ENCODE data around the gene ARHGAP10.

Gene ARHGAP10

DNA sequence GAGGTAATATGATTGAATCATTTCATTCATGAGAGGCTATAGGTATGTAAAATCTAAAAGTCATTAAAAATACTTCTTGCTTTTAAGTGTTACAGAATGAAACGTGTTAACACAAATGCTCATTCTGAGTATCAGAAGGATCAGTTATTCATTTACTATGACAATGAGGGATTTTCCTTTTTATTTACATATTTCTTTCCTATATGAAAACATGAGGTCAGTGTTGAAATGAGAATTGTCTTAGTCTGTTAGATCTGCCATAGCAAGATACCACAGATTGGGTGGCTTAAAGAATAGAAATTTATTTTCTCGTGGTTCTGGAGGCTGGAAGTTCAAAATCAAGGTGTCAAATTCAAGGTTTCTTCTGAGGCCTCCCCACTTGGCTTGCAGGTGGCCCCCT, 181.2 kb downstream of the ARHGAP10 start:
- TF ChIP-seq GATA3 (IDR thresholded peaks at IDR 0.05; ENCODE audit: low read depth, low read length), result no peak
- TF ChIP-seq GATA2 (IDR thresholded peaks at IDR 0.05; ENCODE audit: low read depth, low read length), result no peak

DNA sequence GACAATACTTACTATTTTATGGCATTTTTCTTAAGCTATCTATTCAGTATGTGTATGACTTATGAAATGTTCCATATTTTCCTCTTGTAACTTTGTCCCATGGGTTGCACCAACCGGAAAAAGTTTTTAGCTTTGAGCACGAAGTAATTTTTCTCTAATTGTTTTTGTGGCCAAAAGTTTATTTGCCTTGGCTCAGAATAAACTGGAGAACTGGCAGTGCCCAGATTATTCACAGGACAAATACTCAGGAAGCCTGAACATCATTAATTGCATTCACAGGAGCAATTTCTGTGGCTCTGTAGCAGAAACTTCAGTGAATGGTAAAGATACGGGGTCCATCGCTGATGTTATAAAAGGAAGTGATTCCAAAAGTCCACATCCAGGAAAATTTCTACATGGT, 184.5 kb downstream of the ARHGAP10 start:
- TF ChIP-seq GATA2 (IDR thresholded peaks at IDR 0.05; ENCODE audit: low read depth, low read length) (no peak), GATA3 (IDR thresholded peaks at IDR 0.05; ENCODE audit: low read depth, low read length) (no peak)

DNA sequence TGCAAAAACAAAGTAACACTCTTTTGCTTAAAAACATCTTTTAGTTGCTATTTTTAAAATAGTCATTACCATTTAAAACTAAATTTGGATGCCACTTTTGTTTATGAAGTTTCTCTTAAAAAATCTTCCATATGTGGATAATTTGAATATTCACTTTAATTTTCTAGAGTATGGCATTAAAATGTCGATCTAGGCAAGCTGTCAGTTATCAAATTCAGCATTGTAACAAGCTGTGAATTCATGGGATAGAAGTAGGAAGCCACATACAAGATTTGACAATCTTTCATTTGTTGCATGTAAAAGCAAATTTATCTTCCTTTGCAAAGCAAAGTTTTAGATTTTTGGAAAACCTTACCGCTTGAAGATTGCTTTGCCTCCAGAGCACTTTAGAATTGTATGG, 191.5 kb downstream of the ARHGAP10 start:
- no peak for TF ChIP-seq GATA3 (IDR thresholded peaks at IDR 0.05; ENCODE audit: low read depth, low read length)
- TF ChIP-seq GATA2 (IDR thresholded peaks at IDR 0.05; ENCODE audit: low read depth, low read length), result no peak

DNA sequence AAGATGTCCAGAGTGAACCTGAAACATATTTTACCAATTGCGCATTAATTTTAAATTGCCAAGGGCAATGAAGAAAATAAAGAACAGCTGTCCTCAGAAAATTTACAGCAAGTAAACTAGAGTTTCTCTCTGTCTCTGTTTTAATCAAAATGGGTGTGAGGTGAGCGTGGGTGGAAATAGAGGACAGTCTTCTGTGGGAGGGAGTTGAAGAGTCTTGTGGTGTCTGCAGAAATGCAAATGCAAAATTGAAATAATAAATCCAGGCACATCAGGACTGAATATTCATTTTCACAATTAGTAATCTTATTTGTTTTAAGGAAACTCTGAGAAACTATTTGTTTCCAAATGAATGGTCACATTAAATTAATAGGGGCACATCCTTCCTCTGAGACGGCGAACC, 192.0 kb downstream of the ARHGAP10 start:
- TF ChIP-seq GATA2 (IDR thresholded peaks at IDR 0.05; ENCODE audit: low read depth, low read length), result no peak
- no peak for TF ChIP-seq GATA3 (IDR thresholded peaks at IDR 0.05; ENCODE audit: low read depth, low read length)

DNA sequence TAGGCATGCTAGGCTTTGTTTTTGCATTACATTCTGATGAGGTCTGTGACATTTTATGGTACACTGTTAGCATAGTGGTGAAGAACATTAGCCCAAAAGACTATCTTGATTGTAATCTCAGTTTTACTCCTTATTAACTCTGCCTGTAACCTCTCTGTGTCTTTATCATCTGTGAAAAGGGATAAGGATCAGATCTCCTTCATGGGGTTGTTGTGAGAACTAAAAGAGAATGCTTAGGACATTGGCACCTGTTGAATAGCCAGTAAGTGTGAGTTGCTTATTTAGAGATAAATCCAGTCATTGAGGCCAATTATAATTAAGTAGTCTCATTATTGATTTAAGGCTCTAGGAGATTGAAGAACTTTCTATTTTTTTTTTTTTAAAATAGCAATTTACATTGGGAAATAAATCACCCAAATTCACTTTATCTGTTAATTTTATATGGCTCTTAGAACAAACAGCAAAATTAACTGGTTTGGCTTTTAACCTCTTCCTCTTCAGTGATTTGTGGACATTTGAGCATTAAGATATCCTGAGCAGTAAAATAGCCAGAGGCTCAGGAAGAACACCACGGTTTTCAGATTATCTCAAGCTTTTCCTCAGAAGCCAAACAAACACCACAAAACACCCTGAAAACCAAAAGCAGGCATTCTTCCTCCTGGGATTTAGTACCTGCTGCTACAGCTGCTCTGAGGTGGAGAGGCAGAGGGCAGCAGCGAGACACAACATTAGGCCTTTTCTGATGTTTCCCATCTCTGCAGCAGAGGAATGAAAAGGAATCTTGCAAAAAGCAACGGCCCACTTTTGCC, 192.9 kb downstream of the ARHGAP10 start:
- TF ChIP-seq GATA2 (IDR thresholded peaks at IDR 0.05; ENCODE audit: low read depth, low read length), result no peak
- no peak for TF ChIP-seq GATA3 (IDR thresholded peaks at IDR 0.05; ENCODE audit: low read depth, low read length)

DNA sequence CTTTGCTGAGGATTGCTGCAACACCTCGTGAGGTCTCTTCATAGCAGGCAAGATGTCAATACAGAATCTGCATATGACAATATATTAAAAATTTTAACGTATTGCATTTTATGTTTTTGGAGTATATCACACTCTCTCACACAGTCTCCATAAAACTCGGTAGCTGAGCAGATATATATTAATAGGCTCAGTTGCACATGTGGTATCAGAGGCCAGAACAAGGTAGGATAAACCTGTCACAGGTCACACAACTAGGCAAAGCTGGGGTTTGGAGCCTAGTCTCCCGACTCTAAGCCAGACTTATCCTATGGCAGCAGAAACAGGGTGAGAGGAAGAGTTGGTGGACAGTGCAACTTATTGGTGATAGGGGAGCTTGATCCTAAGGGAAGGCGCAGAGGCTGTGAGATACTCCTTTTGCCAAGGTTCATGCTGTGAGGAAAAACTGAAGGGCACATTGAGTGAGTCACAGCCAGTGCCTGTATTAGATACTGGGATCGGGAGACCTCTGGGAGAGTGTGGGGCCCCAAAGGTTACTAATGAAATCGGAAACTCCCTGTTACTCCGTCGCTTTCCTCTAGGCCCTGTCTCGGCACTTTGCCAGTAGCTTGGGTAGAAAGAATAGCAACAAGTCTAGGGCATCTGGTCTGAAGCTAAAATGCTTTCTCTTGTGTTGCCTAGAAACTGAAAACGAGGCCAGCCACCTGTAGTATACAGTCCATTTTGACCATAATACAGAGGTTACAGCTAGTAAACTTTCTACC, 195.7 kb downstream of the ARHGAP10 start:
- TF ChIP-seq GATA3 (IDR thresholded peaks at IDR 0.05; ENCODE audit: low read depth, low read length) (no peak), GATA2 (IDR thresholded peaks at IDR 0.05; ENCODE audit: low read depth, low read length) (no peak)

DNA sequence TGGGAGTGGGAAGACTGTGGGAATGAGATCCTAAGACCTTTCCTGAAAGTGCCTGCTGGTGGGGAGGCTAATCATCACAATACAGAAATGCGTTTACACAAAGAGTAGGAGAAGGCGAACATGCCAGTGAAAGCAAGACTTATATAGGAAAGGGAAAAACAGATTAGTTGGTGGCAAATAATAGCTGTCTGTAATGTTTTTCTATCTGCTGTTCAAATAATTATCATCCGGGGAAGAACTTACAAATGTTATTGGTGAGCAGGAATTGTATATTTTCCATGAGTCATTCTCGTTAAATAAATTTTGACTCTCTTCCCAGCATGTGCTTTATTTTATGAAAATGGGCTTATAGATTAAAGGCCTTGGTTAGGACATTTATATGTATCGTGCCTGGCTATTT, 196.5 kb downstream of the ARHGAP10 start:
- no peak for TF ChIP-seq GATA3 (IDR thresholded peaks at IDR 0.05; ENCODE audit: low read depth, low read length)
- no peak for TF ChIP-seq GATA2 (IDR thresholded peaks at IDR 0.05; ENCODE audit: low read depth, low read length)

DNA sequence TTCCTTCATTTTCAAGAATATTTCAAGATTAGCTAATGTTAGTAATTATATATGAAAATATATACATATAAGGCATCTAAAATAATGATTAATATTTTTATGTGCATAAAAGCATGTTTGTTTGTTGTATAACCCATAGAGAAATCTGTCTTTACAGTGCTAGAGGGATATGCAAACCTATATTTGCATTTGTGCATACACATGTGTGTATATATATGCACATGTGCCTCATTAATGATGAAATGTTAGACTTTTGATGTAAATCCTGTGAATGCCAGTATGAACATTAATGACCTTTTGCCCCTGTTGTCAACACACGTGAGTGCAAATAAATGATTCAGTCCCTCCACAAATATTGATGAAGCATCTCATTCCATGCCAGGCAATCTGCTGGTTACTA, 197.9 kb downstream of the ARHGAP10 start:
- TF ChIP-seq GATA3 (IDR thresholded peaks at IDR 0.05; ENCODE audit: low read depth, low read length) (no peak), GATA2 (IDR thresholded peaks at IDR 0.05; ENCODE audit: low read depth, low read length) (no peak)

DNA sequence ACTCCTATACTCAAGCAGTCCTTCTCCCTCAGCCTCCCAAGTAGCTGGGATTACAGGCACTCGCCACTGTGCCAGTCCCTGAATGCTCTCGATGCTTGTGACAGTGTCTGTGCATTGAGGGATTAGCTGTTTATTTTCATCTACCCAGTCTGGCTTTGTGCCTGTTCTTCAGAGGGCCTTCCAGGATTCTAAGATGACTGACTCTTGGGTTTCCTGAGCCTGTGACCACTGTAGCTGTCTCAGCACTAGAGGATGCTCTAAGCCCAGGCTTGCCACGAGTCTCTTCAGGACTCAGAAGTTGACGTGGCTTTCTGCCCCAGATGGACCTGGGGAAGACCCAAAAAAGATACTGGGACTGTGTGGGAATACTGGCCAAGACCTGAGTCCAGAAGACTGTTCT, 201.4 kb downstream of the ARHGAP10 start:
- TF ChIP-seq GATA2 (IDR thresholded peaks at IDR 0.05; ENCODE audit: low read depth, low read length) (no peak), GATA3 (IDR thresholded peaks at IDR 0.05; ENCODE audit: low read depth, low read length) (no peak)

DNA sequence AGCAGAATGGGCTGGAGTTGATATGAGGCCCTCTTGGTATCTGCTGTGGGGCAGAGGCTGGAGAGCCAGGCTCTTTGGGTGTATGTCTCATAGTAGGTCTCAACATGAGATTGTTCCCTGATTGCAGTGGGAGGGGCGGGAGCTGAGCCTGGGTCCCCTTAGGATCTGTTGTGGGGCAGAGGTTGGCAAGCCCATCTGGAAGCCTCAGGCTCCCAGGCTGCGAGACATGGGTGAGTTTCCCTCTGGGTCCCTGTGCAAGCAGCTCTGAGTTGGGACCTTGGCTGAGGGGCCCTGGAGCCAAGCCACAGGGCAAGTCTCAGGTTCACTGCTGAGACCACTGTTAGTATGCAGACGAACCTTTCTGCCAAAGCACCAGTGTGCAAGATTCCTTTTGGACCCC, 201.9 kb downstream of the ARHGAP10 start:
- TF ChIP-seq GATA3 (IDR thresholded peaks at IDR 0.05; ENCODE audit: low read depth, low read length), result no peak
- TF ChIP-seq GATA2 (IDR thresholded peaks at IDR 0.05; ENCODE audit: low read depth, low read length), result no peak

DNA sequence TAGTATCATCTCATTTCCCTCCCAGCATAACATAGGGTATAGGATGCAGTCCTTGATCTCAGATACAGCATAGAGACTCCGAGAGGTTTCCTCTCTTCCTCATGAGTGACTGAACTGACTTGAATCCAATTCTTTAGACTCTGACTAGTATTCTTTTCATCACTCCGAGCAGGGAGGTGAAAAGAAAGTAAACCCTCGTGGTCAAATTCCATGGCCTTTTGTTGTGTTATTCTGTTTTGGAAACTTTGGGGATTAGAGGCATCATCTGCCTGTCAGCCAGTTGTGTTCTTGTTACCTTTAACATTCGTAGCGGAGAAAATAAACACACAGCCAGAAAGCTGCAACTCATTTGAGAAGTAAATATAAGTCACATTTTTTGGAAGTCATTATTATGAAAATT, 206.6 kb downstream of the ARHGAP10 start:
- TF ChIP-seq GATA3 (IDR thresholded peaks at IDR 0.05; ENCODE audit: low read depth, low read length) (no peak), GATA2 (IDR thresholded peaks at IDR 0.05; ENCODE audit: low read depth, low read length) (no peak)

DNA sequence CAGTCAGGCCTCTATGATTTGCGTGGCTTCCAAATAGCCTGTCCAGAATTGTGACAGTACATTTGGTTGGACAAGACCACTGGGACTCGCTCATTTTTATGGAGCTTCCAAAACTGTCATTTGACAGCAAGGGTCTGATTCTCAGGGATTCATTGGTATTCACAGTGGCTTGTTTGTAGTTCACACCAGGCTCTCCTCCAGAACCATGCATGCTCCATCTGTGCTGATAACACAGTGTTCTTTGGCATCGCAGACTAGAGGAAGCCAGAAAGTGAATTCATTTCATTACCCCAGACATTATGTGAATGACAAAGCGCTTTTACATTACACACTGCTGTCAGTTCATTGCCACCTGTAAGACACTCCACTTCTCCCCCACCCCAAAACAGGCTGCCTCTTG, 208.3 kb downstream of the ARHGAP10 start:
- TF ChIP-seq GATA2 (IDR thresholded peaks at IDR 0.05; ENCODE audit: low read depth, low read length) (peak; percentile 22; the same call in 1 of the 2 replicates), GATA3 (IDR thresholded peaks at IDR 0.05; ENCODE audit: low read depth, low read length) (no peak)

DNA sequence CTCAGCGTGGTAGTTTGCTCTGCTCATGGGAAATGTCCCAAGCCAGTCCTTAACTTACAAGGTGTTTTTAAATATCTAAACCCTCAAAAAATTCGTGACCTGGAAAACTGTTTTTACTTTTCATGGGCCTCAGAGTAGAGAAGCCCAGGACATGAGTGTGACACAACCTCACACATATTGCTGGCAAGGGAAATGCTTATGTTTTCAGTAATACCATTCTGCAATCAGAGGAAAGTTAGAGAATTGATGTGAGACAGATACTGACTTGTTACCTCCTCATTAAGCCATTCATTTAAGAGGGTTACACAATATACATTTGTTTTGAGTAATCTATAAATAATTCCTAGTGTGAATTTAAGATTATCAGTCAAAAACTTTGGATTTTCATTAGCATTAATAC, 209.5 kb downstream of the ARHGAP10 start:
- TF ChIP-seq GATA2 (IDR thresholded peaks at IDR 0.05; ENCODE audit: low read depth, low read length), result no peak
- no peak for TF ChIP-seq GATA3 (IDR thresholded peaks at IDR 0.05; ENCODE audit: low read depth, low read length)

DNA sequence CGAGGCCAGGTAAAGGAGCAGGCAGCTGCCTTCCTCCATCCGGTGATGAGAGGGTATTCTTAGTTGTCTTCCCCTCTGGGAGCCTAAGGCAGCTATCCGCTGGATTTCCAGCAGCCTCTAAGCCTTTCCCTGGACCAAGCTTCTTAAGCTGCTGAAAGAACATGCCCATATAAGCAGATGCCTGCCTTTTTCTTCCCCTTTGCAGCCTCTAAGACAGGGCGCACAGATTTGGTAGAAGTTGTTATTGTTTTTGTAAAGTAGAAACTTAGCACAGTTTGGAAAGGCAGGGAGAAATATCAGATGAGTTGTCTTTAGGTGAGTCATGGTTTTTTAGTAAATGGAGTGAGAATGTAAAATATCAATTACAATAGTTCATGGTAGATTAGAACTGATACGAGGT, 210.8 kb downstream of the ARHGAP10 start:
- no peak for TF ChIP-seq GATA3 (IDR thresholded peaks at IDR 0.05; ENCODE audit: low read depth, low read length)
- TF ChIP-seq GATA2 (IDR thresholded peaks at IDR 0.05; ENCODE audit: low read depth, low read length), result no peak

DNA sequence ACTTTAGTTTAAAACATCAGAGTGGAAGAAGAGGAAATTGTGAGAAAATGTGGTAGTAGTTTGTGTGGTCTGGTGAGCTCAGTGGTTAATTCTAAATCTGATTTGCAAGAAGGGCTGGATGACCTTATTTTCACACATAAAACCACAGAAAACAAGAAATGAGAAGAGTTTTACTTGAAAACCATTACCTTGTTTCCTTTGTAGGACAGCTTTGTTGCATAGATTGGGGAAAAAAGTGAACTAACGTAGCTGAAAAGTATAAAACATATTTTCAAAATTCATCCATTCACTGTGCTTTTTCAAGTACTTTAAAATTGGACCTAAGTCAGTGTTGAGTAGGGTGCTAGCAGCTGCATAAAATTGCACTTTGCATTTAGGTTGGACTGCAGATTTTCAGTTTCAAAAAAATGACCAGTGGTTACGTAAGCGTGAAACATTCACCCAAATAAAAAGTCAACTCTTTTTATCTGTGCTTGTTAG, 211.3 kb downstream of the ARHGAP10 start:
- no peak for TF ChIP-seq GATA3 (IDR thresholded peaks at IDR 0.05; ENCODE audit: low read depth, low read length)
- TF ChIP-seq GATA2 (IDR thresholded peaks at IDR 0.05; ENCODE audit: low read depth, low read length), result no peak

Measured in SH-SY5Y (cell line).